HEK293 (cell line): ENCODE data around the gene TTLL5.

Source experiments
- CTCF ChIA-PET: fragments of 350-600 bp; formaldehyde crosslinking; extraction: SDS; loops from one replicate; lab custom pipeline; 2021; ENCODE audit warnings: antibody characterized with exemption; lab: Yijun Ruan, JAX
- POLR2A ChIA-PET: fragments of 300-600 bp; formaldehyde crosslinking; extraction: SDS; loops from one replicate; lab custom pipeline; 2020; ENCODE audit warnings: antibody characterized with exemption, inconsistent platforms; lab: Yijun Ruan, JAX
- H3K27ac ChIP-seq: fragments of 200-500 bp; sonication (Bioruptor generic); 2 replicates; pipeline ENCODE4 v1.5.1; 2014; ENCODE audit warnings: low read depth, low read length, control low read depth, inconsistent platforms; ENCODE audit errors: extremely low read depth
- H3K36me3 ChIP-seq, 2 experiments: fragments of 200-500 bp in 1 of 2; sonication (Bioruptor generic) in 1 of 2; 1 replicate in 1 of 2; 2 replicates in 1 of 2; pipeline ENCODE4 v1.5.1; 2014 to 2017; ENCODE audit warnings: inconsistent platforms in 2 of 2, low read length in 2 of 2; ENCODE audit not compliant: control insufficient read depth in 2 of 2, insufficient read depth in 1 of 2
- H3K4me1 ChIP-seq: fragments of 200-500 bp; sonication (Bioruptor generic); 2 replicates; pipeline ENCODE4 v1.5.1; 2014; ENCODE audit warnings: mild to moderate bottlenecking, low read length, inconsistent platforms; ENCODE audit not compliant: control insufficient read depth, insufficient read depth
- H3K4me3 ChIP-seq: 2 replicates; pipeline ENCODE4 v1.5.1; 2011; ENCODE audit warnings: low read depth, mild to moderate bottlenecking, control low read depth, low read length, moderate library complexity
- H3K9me3 ChIP-seq: fragments of 200-500 bp; sonication (Bioruptor generic); 2 replicates; pipeline ENCODE4 v1.5.1; 2014; ENCODE audit warnings: low read depth, low read length, inconsistent platforms; ENCODE audit not compliant: control insufficient read depth, insufficient read depth
- GLIS2 ChIP-seq: fragments of 450-650 bp; formaldehyde crosslinking; IDR thresholded peaks from 2 replicates; pipeline ENCODE4 v1.5.1; 2016; ENCODE audit warnings: missing biosample characterization, missing genetic modification characterization
- HOXC10 ChIP-seq: sonication (generic); formaldehyde crosslinking; IDR thresholded peaks from 2 replicates; pipeline ENCODE4 v1.8.1; 2023; ENCODE audit warnings: mild to moderate bottlenecking, missing genetic modification reagents
- KLF1 ChIP-seq: fragments of 450-650 bp; formaldehyde crosslinking; IDR thresholded peaks from 2 replicates; pipeline ENCODE4 v1.5.1; 2016; ENCODE audit warnings: missing biosample characterization, missing genetic modification characterization
- SALL2 ChIP-seq: fragments of 450-650 bp; formaldehyde crosslinking; IDR thresholded peaks from 2 replicates; pipeline ENCODE4 v1.5.0; 2017; ENCODE audit warnings: missing biosample characterization, mild to moderate bottlenecking, missing genetic modification characterization, borderline replicate concordance
- SETDB1 ChIP-seq: IDR thresholded peaks from one replicate; pipeline ENCODE4 v1.6.1; 2017; ENCODE audit warnings: mild to moderate bottlenecking, low read length, moderate library complexity, mixed read lengths; ENCODE audit not compliant: insufficient read length
- SP3 ChIP-seq: fragments of 450-650 bp; formaldehyde crosslinking; IDR thresholded peaks from 2 replicates; pipeline ENCODE4 v1.5.1; 2016; ENCODE audit warnings: missing biosample characterization, missing genetic modification characterization
- ZFP3 ChIP-seq: fragments of 450-650 bp; formaldehyde crosslinking; IDR thresholded peaks from 2 replicates; pipeline ENCODE4 v1.5.1; 2016; ENCODE audit warnings: low read depth, missing biosample characterization, missing genetic modification characterization
- ZNF146 ChIP-seq: fragments of 450-650 bp; formaldehyde crosslinking; IDR thresholded peaks from 2 replicates; pipeline ENCODE4 v1.5.1; 2016; ENCODE audit warnings: missing biosample characterization, missing genetic modification characterization
- ZNF223 ChIP-seq: fragments of 450-650 bp; formaldehyde crosslinking; IDR thresholded peaks from 2 replicates; pipeline ENCODE4 v1.5.1; 2016; ENCODE audit warnings: missing biosample characterization, missing genetic modification characterization
- ZNF530 ChIP-seq: fragments of 450-650 bp; formaldehyde crosslinking; IDR thresholded peaks from 2 replicates; pipeline ENCODE4 v1.5.1; 2016; ENCODE audit warnings: low read depth, missing biosample characterization, missing genetic modification characterization
- ZNF623 ChIP-seq: fragments of 450-650 bp; formaldehyde crosslinking; IDR thresholded peaks from 2 replicates; pipeline ENCODE4 v1.5.1; 2016; ENCODE audit warnings: missing biosample characterization, missing genetic modification characterization
- ZNF658 ChIP-seq: fragments of 450-650 bp; formaldehyde crosslinking; IDR thresholded peaks from 2 replicates; pipeline ENCODE4; 2016; ENCODE audit warnings: missing biosample characterization, missing genetic modification characterization
- ZNF777 ChIP-seq: fragments of 450-650 bp; formaldehyde crosslinking; IDR thresholded peaks from 2 replicates; pipeline ENCODE4 v1.5.1; 2017; ENCODE audit warnings: missing biosample characterization, missing genetic modification characterization, borderline replicate concordance
- ZNF792 ChIP-seq: fragments of 450-650 bp; formaldehyde crosslinking; IDR thresholded peaks from 2 replicates; pipeline ENCODE4 v1.5.1; 2016; ENCODE audit warnings: missing biosample characterization, missing genetic modification characterization
- ZNF830 ChIP-seq: fragments of 450-650 bp; IDR thresholded peaks from 2 replicates; pipeline ENCODE4 v1.5.0; 2018; ENCODE audit warnings: missing biosample characterization, missing genetic modification characterization, low read depth, mild to moderate bottlenecking, moderate library complexity
- TF ChIP-seq, protein P1 (sequence below): fragments of 450-650 bp; formaldehyde crosslinking; IDR thresholded peaks from 2 replicates; pipeline ENCODE4 v1.5.1; 2016; ENCODE audit warnings: missing biosample characterization, missing genetic modification characterization, borderline replicate concordance
- TF ChIP-seq, protein P2 (sequence below): fragments of 450-650 bp; IDR thresholded peaks from 2 replicates; pipeline ENCODE4 v1.5.1; 2018; ENCODE audit warnings: missing biosample characterization, missing genetic modification characterization
- TF ChIP-seq, protein P3 (sequence below): fragments of 450-650 bp; formaldehyde crosslinking; IDR thresholded peaks from 2 replicates; pipeline ENCODE4 v1.5.1; 2016; ENCODE audit warnings: missing biosample characterization, missing genetic modification characterization
- TF ChIP-seq, protein P4 (sequence below): fragments of 450-650 bp; formaldehyde crosslinking; IDR thresholded peaks from 2 replicates; pipeline ENCODE4 v1.5.1; 2016; ENCODE audit warnings: missing biosample characterization, missing genetic modification characterization
- TF ChIP-seq, protein P5 (sequence below): fragments of 450-650 bp; formaldehyde crosslinking; IDR thresholded peaks from 2 replicates; pipeline ENCODE4 v1.5.1; 2016; ENCODE audit warnings: missing biosample characterization, missing genetic modification characterization

TTLL5 gene

DNA sequence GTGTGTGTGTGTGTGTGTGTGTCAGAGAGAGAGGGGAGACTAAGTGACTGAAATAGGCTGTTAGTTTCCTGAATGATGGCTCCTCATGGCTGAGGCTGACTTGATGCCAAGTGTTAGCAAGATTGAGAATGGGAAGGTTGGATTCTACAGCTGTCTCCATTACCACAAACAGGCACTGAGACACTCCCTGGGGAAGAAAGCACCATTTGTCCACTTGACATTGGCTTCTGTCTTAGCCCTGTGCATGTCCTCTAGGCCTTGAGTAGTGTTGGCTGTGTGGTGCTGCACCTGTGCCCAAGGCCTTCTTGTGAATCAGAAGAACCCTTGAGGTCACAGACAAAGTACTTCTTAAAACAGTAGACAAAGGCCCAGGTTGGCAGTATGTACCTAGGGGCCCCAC lies 16.0 kb upstream of the TTLL5 start:
- ChIA-PET POLR2A (no interaction called here), CTCF (interaction anchor here (0.7 to 2.7 kb wide), 2 partner anchors 48 to 67 kb away, joined by 4 to 13 read pairs; partner anchors contain the start of gene FLVCR2)
- H3K4me3 ChIP-seq = no peak overlapping the region
- peaks cover 13% of the 10 kb centered on the region for H3K4me1 ChIP-seq
- TF ChIP-seq, protein P1, sequence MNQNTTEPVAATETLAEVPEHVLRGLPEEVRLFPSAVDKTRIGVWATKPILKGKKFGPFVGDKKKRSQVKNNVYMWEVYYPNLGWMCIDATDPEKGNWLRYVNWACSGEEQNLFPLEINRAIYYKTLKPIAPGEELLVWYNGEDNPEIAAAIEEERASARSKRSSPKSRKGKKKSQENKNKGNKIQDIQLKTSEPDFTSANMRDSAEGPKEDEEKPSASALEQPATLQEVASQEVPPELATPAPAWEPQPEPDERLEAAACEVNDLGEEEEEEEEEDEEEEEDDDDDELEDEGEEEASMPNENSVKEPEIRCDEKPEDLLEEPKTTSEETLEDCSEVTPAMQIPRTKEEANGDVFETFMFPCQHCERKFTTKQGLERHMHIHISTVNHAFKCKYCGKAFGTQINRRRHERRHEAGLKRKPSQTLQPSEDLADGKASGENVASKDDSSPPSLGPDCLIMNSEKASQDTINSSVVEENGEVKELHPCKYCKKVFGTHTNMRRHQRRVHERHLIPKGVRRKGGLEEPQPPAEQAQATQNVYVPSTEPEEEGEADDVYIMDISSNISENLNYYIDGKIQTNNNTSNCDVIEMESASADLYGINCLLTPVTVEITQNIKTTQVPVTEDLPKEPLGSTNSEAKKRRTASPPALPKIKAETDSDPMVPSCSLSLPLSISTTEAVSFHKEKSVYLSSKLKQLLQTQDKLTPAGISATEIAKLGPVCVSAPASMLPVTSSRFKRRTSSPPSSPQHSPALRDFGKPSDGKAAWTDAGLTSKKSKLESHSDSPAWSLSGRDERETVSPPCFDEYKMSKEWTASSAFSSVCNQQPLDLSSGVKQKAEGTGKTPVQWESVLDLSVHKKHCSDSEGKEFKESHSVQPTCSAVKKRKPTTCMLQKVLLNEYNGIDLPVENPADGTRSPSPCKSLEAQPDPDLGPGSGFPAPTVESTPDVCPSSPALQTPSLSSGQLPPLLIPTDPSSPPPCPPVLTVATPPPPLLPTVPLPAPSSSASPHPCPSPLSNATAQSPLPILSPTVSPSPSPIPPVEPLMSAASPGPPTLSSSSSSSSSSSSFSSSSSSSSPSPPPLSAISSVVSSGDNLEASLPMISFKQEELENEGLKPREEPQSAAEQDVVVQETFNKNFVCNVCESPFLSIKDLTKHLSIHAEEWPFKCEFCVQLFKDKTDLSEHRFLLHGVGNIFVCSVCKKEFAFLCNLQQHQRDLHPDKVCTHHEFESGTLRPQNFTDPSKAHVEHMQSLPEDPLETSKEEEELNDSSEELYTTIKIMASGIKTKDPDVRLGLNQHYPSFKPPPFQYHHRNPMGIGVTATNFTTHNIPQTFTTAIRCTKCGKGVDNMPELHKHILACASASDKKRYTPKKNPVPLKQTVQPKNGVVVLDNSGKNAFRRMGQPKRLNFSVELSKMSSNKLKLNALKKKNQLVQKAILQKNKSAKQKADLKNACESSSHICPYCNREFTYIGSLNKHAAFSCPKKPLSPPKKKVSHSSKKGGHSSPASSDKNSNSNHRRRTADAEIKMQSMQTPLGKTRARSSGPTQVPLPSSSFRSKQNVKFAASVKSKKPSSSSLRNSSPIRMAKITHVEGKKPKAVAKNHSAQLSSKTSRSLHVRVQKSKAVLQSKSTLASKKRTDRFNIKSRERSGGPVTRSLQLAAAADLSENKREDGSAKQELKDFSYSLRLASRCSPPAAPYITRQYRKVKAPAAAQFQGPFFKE (tag by site-specific recombination) = no peak
- TF ChIP-seq ZNF777 (tag by site-specific recombination) (no peak), ZNF623 (tag by site-specific recombination) (no peak), ZNF792 (tag by site-specific recombination) (no peak)
- TF ChIP-seq, protein P2, sequence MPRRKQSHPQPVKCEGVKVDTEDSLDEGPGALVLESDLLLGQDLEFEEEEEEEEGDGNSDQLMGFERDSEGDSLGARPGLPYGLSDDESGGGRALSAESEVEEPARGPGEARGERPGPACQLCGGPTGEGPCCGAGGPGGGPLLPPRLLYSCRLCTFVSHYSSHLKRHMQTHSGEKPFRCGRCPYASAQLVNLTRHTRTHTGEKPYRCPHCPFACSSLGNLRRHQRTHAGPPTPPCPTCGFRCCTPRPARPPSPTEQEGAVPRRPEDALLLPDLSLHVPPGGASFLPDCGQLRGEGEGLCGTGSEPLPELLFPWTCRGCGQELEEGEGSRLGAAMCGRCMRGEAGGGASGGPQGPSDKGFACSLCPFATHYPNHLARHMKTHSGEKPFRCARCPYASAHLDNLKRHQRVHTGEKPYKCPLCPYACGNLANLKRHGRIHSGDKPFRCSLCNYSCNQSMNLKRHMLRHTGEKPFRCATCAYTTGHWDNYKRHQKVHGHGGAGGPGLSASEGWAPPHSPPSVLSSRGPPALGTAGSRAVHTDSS (tag by site-specific recombination) = no peak
- no peak overlapping the region for H3K27ac ChIP-seq
- H3K36me3 ChIP-seq = peaks cover 7 to 12% of the 10 kb centered on the region in 2 experiments
- no peaks in the 10 kb centered on the region for H3K9me3 ChIP-seq

DNA sequence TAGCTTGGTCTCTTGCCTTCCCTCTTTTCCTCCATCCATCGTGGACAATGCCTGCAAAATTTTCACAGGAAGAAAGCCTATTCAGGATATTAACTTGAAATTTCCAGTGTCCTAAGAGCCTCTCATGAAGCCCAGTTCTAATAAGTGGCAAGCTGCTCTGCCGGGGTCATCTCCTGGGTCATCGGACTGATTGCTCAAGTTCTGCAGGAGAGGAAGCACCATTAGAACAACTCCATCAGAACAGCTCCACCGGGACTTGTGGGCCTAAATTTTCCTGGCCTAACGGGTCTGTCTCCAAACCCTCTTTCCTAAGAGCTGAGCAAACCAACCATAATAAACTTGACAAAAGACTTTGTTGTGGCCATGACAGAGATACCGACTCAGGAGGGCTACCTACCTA lies 14.3 kb upstream of the TTLL5 start:
- Histone ChIP-seq H3K4me1 (peaks cover 13% of the 10 kb centered on the region), H3K4me3 (no peak overlapping the region), H3K36me3 (peaks cover 10 to 28% of the 10 kb centered on the region in 2 experiments), H3K9me3 (no peaks in the 10 kb centered on the region), H3K27ac (no peak overlapping the region)
- TF ChIP-seq ZNF530 (tag by site-specific recombination) = no peak
- TF ChIP-seq SALL2 = no peak
- TF ChIP-seq, protein P3, sequence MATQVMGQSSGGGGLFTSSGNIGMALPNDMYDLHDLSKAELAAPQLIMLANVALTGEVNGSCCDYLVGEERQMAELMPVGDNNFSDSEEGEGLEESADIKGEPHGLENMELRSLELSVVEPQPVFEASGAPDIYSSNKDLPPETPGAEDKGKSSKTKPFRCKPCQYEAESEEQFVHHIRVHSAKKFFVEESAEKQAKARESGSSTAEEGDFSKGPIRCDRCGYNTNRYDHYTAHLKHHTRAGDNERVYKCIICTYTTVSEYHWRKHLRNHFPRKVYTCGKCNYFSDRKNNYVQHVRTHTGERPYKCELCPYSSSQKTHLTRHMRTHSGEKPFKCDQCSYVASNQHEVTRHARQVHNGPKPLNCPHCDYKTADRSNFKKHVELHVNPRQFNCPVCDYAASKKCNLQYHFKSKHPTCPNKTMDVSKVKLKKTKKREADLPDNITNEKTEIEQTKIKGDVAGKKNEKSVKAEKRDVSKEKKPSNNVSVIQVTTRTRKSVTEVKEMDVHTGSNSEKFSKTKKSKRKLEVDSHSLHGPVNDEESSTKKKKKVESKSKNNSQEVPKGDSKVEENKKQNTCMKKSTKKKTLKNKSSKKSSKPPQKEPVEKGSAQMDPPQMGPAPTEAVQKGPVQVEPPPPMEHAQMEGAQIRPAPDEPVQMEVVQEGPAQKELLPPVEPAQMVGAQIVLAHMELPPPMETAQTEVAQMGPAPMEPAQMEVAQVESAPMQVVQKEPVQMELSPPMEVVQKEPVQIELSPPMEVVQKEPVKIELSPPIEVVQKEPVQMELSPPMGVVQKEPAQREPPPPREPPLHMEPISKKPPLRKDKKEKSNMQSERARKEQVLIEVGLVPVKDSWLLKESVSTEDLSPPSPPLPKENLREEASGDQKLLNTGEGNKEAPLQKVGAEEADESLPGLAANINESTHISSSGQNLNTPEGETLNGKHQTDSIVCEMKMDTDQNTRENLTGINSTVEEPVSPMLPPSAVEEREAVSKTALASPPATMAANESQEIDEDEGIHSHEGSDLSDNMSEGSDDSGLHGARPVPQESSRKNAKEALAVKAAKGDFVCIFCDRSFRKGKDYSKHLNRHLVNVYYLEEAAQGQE = no peak
- no peak for TF ChIP-seq ZNF146 (tag by site-specific recombination)
- TF ChIP-seq, protein P4, sequence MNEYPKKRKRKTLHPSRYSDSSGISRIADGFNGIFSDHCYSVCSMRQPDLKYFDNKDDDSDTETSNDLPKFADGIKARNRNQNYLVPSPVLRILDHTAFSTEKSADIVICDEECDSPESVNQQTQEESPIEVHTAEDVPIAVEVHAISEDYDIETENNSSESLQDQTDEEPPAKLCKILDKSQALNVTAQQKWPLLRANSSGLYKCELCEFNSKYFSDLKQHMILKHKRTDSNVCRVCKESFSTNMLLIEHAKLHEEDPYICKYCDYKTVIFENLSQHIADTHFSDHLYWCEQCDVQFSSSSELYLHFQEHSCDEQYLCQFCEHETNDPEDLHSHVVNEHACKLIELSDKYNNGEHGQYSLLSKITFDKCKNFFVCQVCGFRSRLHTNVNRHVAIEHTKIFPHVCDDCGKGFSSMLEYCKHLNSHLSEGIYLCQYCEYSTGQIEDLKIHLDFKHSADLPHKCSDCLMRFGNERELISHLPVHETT (tag by site-specific recombination) = no peak
- no peak for TF ChIP-seq ZNF830 (tag by site-specific recombination)
- TF ChIP-seq, protein P5, sequence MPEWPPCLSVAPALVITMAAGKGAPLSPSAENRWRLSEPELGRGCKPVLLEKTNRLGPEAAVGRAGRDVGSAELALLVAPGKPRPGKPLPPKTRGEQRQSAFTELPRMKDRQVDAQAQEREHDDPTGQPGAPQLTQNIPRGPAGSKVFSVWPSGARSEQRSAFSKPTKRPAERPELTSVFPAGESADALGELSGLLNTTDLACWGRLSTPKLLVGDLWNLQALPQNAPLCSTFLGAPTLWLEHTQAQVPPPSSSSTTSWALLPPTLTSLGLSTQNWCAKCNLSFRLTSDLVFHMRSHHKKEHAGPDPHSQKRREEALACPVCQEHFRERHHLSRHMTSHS = no peak
- TF ChIP-seq SP3 = no peak
- TF ChIP-seq SETDB1 = no peak
- no peak for TF ChIP-seq KLF1 (tag by site-specific recombination)
- TF ChIP-seq ZFP3 = no peak
- TF ChIP-seq HOXC10 (CRISPR knock-in tag) = no peak
- TF ChIP-seq ZNF223 (tag by site-specific recombination) = no peak
- TF ChIP-seq GLIS2 (tag by site-specific recombination) = no peak
- no peak for TF ChIP-seq ZNF658 (tag by site-specific recombination)
- POLR2A ChIA-PET = interaction anchor here (1.4 kb wide), 1 partner anchor 14 kb away, joined by 11 read pairs; the partner anchor contains the start of genes ERG28 and TTLL5
- CTCF ChIA-PET = interaction anchor here (1.0 to 2.7 kb wide), 4 partner anchors 7 to 336 kb away, joined by 3 to 13 read pairs (median 5); partner anchors contain the start of gene FLVCR2
